HCT116 (cell line): ENCODE results near the gene SERINC5. TPM values are rescaled to one million over a fixed set of nuclear protein-coding genes. Genes with fewer than 3 reads are reported as not detected.

Experiments used
- ATAC-seq: fragments of 200-7000 bp; cut with Tn5 transposase; 2 replicates; pipeline ENCODE4 v1.9.1; 2020; ENCODE audit warnings: mild to moderate bottlenecking, moderate library complexity
- BruUV-seq: library from RNA; stranded (reverse); fragments of 400-500 nt; replicated peaks from 2 replicates; lab custom pipeline; 2021; lab: Mats Ljungman, UMichigan
- CTCF ChIA-PET: fragments of 300-600 bp; sonication (Branson Sonifier 250); formaldehyde crosslinking; loops from one replicate; lab custom pipeline; 2021; ENCODE audit warnings: antibody characterized with exemption; lab: Charles Lee
- POLR2A ChIA-PET: fragments of 300-600, 350-600 bp; sonication (Branson Sonifier 250); formaldehyde crosslinking; loops from one replicate; lab custom pipeline; 2021; ENCODE audit warnings: antibody characterized with exemption; lab: Charles Lee
- RAD21 ChIA-PET, 2 experiments: fragments of 300-600 bp; sonication (Branson Sonifier 250); formaldehyde crosslinking; loops; one replicate each; lab custom pipeline; 2023; ENCODE audit warnings: low total read pairs in 2 of 2; ENCODE audit not compliant: uncharacterized antibody in 2 of 2, unreplicated experiment in 2 of 2, low non-redundant PET in 1 of 2; lab: Charles Lee
- DNase-seq: peaks from one replicate; pipeline ENCODE4 v3.0.0-alpha.2; 2010; ENCODE audit warnings: low read depth, low spot score
- H2AFZ ChIP-seq: fragments of 200-600 bp; shearing (Covaris generic), sonication (generic); 2 replicates; pipeline ENCODE4 v1.6.1; 2017; ENCODE audit warnings: low read depth, mixed run types, mixed read lengths, antibody characterized with exemption, low read length; ENCODE audit not compliant: poor library complexity, severe bottlenecking
- H3K27ac ChIP-seq: 2 replicates; pipeline ENCODE4 v1.5.1; 2012; ENCODE audit warnings: low read depth, low read length
- H3K27me3 ChIP-seq: fragments of 200-600 bp; sonication (generic); 2 replicates; pipeline ENCODE4 v1.6.1; 2016; ENCODE audit warnings: mixed run types, low read length, mixed read lengths; ENCODE audit not compliant: insufficient read depth
- H3K36me3 ChIP-seq, 2 experiments: fragments of 200-500 bp in 1 of 2; fragments of 200-600 bp in 1 of 2; sonication (Bioruptor generic) in 1 of 2; sonication (generic) in 1 of 2; 2 replicates each; pipeline versions ENCODE4 v1.5.1 to v1.6.1; 2014 to 2016; ENCODE audit warnings: low read length in 2 of 2, inconsistent platforms in 1 of 2, mixed read lengths in 1 of 2, mixed run types in 1 of 2; ENCODE audit not compliant: insufficient read depth in 2 of 2, control insufficient read depth in 1 of 2
- H3K4me1 ChIP-seq, 2 experiments: fragments of 200-600 bp in 1 of 2; sonication (generic) in 1 of 2; 2 replicates each; pipeline versions ENCODE4 v1.5.1 to v1.6.1; 2012 to 2017; ENCODE audit warnings: low read length in 2 of 2, inconsistent platforms in 1 of 2, mild to moderate bottlenecking in 1 of 2, mixed read lengths in 1 of 2, mixed run types in 1 of 2, moderate library complexity in 1 of 2; ENCODE audit not compliant: insufficient read depth in 2 of 2, control insufficient read depth in 1 of 2
- H3K4me2 ChIP-seq: fragments of 200-600 bp; sonication (generic); 2 replicates; pipeline ENCODE4 v1.6.1; 2017; ENCODE audit warnings: mixed run types, low read length, mixed read lengths
- H3K4me3 ChIP-seq, 2 experiments: fragments of 200-600 bp in 1 of 2; sonication (generic) in 1 of 2; replicated peaks in 1 of 2; 2 replicates each; pipeline ENCODE4 v1.5.1; 2011 to 2016; ENCODE audit warnings: low read length in 2 of 2, control low read depth in 1 of 2, low read depth in 1 of 2, mild to moderate bottlenecking in 1 of 2, mixed read lengths in 1 of 2, mixed run types in 1 of 2
- H3K79me2 ChIP-seq: fragments of 200-600 bp; sonication (generic); 2 replicates; pipeline ENCODE4 v1.6.1; 2017; ENCODE audit warnings: mild to moderate bottlenecking, mixed run types, low read length, moderate library complexity, mixed read lengths; ENCODE audit not compliant: insufficient read depth
- H3K9ac ChIP-seq: fragments of 200-600 bp; sonication (generic); 2 replicates; pipeline ENCODE4 v1.6.1; 2016; ENCODE audit warnings: low read length, mixed read lengths
- H3K9me2 ChIP-seq: fragments of 200-600 bp; sonication (generic), shearing (Covaris generic); 2 replicates; pipeline ENCODE4 v1.6.1; 2017; ENCODE audit warnings: mixed run types, mild to moderate bottlenecking, moderate library complexity; ENCODE audit not compliant: insufficient read depth
- H3K9me3 ChIP-seq, 2 experiments: fragments of 200-500 bp in 1 of 2; fragments of 200-600 bp in 1 of 2; sonication (Bioruptor generic) in 1 of 2; sonication (generic) in 1 of 2; 2 replicates each; pipeline ENCODE4 v1.6.1; 2014 to 2017; ENCODE audit warnings: low read length in 2 of 2, mixed read lengths in 2 of 2, inconsistent platforms in 1 of 2, low read depth in 1 of 2, mild to moderate bottlenecking in 1 of 2, mixed run types in 1 of 2, moderate library complexity in 1 of 2; ENCODE audit not compliant: control insufficient read depth in 1 of 2, insufficient read depth in 1 of 2
- H4K20me1 ChIP-seq: fragments of 200-600 bp; sonication (generic), shearing (Covaris generic); 2 replicates; pipeline ENCODE4 v1.6.1; 2017; ENCODE audit warnings: mixed run types, mild to moderate bottlenecking, moderate library complexity; ENCODE audit not compliant: insufficient read depth
- CBX3 ChIP-seq: IDR thresholded peaks from 2 replicates; pipeline ENCODE4 v1.6.1; 2012; ENCODE audit warnings: low read depth
- ELF1 ChIP-seq: IDR thresholded peaks from 2 replicates; pipeline ENCODE4 v1.6.1; 2012; ENCODE audit warnings: low read depth, borderline replicate concordance
- EZH2phosphoT487 ChIP-seq: fragments of 200-600 bp; IDR thresholded peaks from 2 replicates; pipeline ENCODE4 v1.6.1; 2018; ENCODE audit warnings: antibody characterized with exemption, borderline replicate concordance
- JUND ChIP-seq: IDR thresholded peaks from 2 replicates; pipeline ENCODE4 v1.6.1; 2012
- MAX ChIP-seq: IDR thresholded peaks from 2 replicates; pipeline ENCODE4 v1.6.1; 2012
- RAD21 ChIP-seq: IDR thresholded peaks from 2 replicates; pipeline ENCODE4 v1.6.1; 2012; ENCODE audit warnings: low read depth, mild to moderate bottlenecking
- SIN3A ChIP-seq: IDR thresholded peaks from 2 replicates; pipeline ENCODE4 v1.6.1; 2012; ENCODE audit warnings: low read depth
- SP1 ChIP-seq: IDR thresholded peaks from 2 replicates; pipeline ENCODE4 v1.6.1; 2012; ENCODE audit warnings: low read depth
- SRF ChIP-seq: IDR thresholded peaks from 2 replicates; pipeline ENCODE4 v1.6.1; 2012; ENCODE audit warnings: low read depth
- intact Hi-C: fragments of 100-400 bp; cut with micrococcal nuclease; formaldehyde crosslinking; loops from 2 replicates; pipeline ENCODE4 v1.10.0; 2022
- total RNA-seq: library from RNA; stranded (reverse); gene quantifications from one replicate; pipeline ENCODE4 v1.2.1, GENCODE V29; 2021; ENCODE audit not compliant: unreplicated experiment
- TF ChIP-seq, protein P1 (sequence below): IDR thresholded peaks from 2 replicates; pipeline ENCODE4 v1.6.1; 2012; ENCODE audit warnings: low read depth
- TF ChIP-seq, protein P2 (sequence below): IDR thresholded peaks from 2 replicates; pipeline ENCODE4 v1.6.1; 2012

Gene SERINC5
- total RNA-seq, 1 experiment from 2014 or later, result 39.3 TPM

GRCh38 chr5:80177236-80177635 is 78.6 kb downstream of the SERINC5 start:
- Histone ChIP-seq H3K27me3 (no peaks in the 10 kb centered on the region), H3K9me2 (no peaks in the 10 kb centered on the region), H4K20me1 (no peaks in the 10 kb centered on the region), H3K27ac (no peak overlapping the region), H3K9ac (no peak overlapping the region), H3K36me3 (no peaks in the 10 kb centered on the region), H2AFZ (no peak overlapping the region), H3K79me2 (no peaks in the 10 kb centered on the region; the same call in 1 of the 2 replicates), H3K4me3 (no peak overlapping the region), H3K4me1 (peaks cover 24 to 26% of the 10 kb centered on the region in 2 experiments), H3K9me3 (no peaks in the 10 kb centered on the region), H3K4me2 (no peak overlapping the region)
- no peak for DNase-seq
- ChIA-PET RAD21 (no interaction called here), CTCF (no interaction called here), POLR2A (no interaction called here)
- ATAC-seq, result no peak
- intact Hi-C loops, result no loop called here
- BruUV-seq, result no TSS peak
- no peak for TF ChIP-seq EZH2phosphoT487
- TF ChIP-seq SRF, result no peak
- TF ChIP-seq MAX, result no peak
- TF ChIP-seq, protein P1, sequence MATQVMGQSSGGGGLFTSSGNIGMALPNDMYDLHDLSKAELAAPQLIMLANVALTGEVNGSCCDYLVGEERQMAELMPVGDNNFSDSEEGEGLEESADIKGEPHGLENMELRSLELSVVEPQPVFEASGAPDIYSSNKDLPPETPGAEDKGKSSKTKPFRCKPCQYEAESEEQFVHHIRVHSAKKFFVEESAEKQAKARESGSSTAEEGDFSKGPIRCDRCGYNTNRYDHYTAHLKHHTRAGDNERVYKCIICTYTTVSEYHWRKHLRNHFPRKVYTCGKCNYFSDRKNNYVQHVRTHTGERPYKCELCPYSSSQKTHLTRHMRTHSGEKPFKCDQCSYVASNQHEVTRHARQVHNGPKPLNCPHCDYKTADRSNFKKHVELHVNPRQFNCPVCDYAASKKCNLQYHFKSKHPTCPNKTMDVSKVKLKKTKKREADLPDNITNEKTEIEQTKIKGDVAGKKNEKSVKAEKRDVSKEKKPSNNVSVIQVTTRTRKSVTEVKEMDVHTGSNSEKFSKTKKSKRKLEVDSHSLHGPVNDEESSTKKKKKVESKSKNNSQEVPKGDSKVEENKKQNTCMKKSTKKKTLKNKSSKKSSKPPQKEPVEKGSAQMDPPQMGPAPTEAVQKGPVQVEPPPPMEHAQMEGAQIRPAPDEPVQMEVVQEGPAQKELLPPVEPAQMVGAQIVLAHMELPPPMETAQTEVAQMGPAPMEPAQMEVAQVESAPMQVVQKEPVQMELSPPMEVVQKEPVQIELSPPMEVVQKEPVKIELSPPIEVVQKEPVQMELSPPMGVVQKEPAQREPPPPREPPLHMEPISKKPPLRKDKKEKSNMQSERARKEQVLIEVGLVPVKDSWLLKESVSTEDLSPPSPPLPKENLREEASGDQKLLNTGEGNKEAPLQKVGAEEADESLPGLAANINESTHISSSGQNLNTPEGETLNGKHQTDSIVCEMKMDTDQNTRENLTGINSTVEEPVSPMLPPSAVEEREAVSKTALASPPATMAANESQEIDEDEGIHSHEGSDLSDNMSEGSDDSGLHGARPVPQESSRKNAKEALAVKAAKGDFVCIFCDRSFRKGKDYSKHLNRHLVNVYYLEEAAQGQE, result no peak
- TF ChIP-seq SIN3A, result no peak
- TF ChIP-seq, protein P2, sequence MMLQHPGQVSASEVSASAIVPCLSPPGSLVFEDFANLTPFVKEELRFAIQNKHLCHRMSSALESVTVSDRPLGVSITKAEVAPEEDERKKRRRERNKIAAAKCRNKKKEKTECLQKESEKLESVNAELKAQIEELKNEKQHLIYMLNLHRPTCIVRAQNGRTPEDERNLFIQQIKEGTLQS, result no peak
- no peak for TF ChIP-seq JUND
- TF ChIP-seq RAD21, result no peak
- TF ChIP-seq SP1, result no peak
- TF ChIP-seq ELF1, result no peak
- TF ChIP-seq CBX3, result no peak
